Measurements from ENCODE around the gene KRTAP23-1.

KRTAP23-1 gene, protein sequence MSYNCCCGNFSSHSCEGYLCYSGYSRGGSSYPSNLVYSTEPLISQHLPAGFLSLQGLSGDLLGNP

GRCh38 chr21:30348506-30348905 is at the start of gene KRTAP23-1:
Gene KRTAP23-1 (minus strand): TSS chr21:30348606. CDS start chr21:30348606, 0 bp downstream.
- TF ChIP-seq, protein P1, sequence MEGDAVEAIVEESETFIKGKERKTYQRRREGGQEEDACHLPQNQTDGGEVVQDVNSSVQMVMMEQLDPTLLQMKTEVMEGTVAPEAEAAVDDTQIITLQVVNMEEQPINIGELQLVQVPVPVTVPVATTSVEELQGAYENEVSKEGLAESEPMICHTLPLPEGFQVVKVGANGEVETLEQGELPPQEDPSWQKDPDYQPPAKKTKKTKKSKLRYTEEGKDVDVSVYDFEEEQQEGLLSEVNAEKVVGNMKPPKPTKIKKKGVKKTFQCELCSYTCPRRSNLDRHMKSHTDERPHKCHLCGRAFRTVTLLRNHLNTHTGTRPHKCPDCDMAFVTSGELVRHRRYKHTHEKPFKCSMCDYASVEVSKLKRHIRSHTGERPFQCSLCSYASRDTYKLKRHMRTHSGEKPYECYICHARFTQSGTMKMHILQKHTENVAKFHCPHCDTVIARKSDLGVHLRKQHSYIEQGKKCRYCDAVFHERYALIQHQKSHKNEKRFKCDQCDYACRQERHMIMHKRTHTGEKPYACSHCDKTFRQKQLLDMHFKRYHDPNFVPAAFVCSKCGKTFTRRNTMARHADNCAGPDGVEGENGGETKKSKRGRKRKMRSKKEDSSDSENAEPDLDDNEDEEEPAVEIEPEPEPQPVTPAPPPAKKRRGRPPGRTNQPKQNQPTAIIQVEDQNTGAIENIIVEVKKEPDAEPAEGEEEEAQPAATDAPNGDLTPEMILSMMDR (IDR thresholded peaks at IDR 0.05; ENCODE audit: low read depth, low read length), result no peak
- H3K4me3 ChIP-seq (ENCODE audit: low read depth, low read length), result no peak within 1 kb of the TSS
- in situ Hi-C loops (cut with HindIII; ENCODE audit: low sequenced_read_pairs), result no loop called here
- no peak for DNase-seq (ENCODE audit: low read depth, low spot score)

GRCh38 chr21:30395731-30396130 is 47.3 kb upstream of the KRTAP23-1 start, which contains the start of gene KRTAP13-1:
Gene KRTAP13-1 (plus strand): TSS chr21:30396031. CDS start chr21:30396087, 56 bp downstream.
- DNase-seq (ENCODE audit: low read depth, low spot score), result no peak
- TF ChIP-seq, protein P1 (IDR thresholded peaks at IDR 0.05; ENCODE audit: low read depth, low read length), result no peak
- in situ Hi-C loops (cut with HindIII; ENCODE audit: low sequenced_read_pairs), result no loop called here
- no peak within 1 kb of the TSS for H3K4me3 ChIP-seq (ENCODE audit: low read depth, low read length)

GRCh38 chr21:30391492-30392025 is 43.2 kb upstream of the KRTAP23-1 start:
- TF ChIP-seq, protein P1 (IDR thresholded peaks at IDR 0.05; ENCODE audit: low read depth, low read length), result no peak
- no peak overlapping the region for H3K4me3 ChIP-seq (ENCODE audit: low read depth, low read length)
- DNase-seq (ENCODE audit: low read depth, low spot score), result no peak
- in situ Hi-C loops (cut with HindIII; ENCODE audit: low sequenced_read_pairs), result no loop called here

- in situ Hi-C loops (cut with HindIII; ENCODE audit: low sequenced_read_pairs), result no loop called here
- DNase-seq (ENCODE audit: low read depth, low spot score), result no peak
- no peak overlapping the region for H3K4me3 ChIP-seq (ENCODE audit: low read depth, low read length)
- TF ChIP-seq, protein P1 (IDR thresholded peaks at IDR 0.05; ENCODE audit: low read depth, low read length), result no peak
Observed at GRCh38 chr21:30382201-30382600, 33.8 kb upstream of the KRTAP23-1 start.

DNA sequence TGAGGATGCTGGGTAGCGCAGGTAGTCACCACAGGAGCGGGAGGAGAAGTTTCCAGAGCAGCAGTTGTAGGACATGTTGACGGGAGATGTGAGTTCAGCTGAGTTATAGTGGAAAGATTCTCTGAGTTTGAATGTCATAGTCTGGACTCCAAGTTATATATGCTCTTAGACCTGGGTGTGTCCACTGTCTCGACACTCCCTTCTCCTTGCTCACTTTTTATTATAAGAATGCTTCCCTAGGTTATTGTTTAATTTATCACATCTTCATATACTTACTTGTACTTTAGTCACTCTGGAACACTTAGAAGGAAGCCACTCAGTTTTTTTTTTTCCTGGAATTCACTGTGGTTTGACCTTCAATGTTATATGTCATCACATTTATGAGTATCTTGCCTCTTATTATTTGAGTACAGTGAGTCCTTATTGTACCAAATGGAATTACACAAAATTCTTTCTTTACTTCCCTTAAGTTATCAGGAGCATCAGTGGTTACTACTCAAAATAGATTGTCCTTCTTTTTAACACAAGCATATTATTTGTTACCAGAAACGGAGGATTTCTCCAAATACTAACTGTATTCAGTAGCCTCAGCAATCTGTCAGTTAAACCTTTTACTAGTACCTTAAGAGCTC is 23.8 kb upstream of the KRTAP23-1 start, which contains the start of gene KRTAP13-2:
KRTAP13-2 (minus strand) TSS at position 133 of the 632 bp plus-strand sequence; CDS start at position 75, 58 bp downstream.
- in situ Hi-C loops (cut with HindIII; ENCODE audit: low sequenced_read_pairs), result no loop called here
- TF ChIP-seq, protein P1 (IDR thresholded peaks at IDR 0.05; ENCODE audit: low read depth, low read length), result no peak
- no peak for DNase-seq (ENCODE audit: low read depth, low spot score)
- H3K4me3 ChIP-seq (ENCODE audit: low read depth, low read length), result no peak within 1 kb of the TSS

GRCh38 chr21:30355906-30356305 is 7.5 kb upstream of the KRTAP23-1 start:
- no peak overlapping the region for H3K4me3 ChIP-seq (ENCODE audit: low read depth, low read length)
- TF ChIP-seq, protein P1 (IDR thresholded peaks at IDR 0.05; ENCODE audit: low read depth, low read length), result no peak
- DNase-seq (ENCODE audit: low read depth, low spot score), result no peak
- in situ Hi-C loops (cut with HindIII; ENCODE audit: low sequenced_read_pairs), result no loop called here

All from astrocyte of the spinal cord (primary cell).